NCI-H1436 (cell line): Measurements from ENCODE around the gene GPR137.

Experiments used
- DNase-seq: peaks from one replicate; lab custom pipeline; 2025; lab: John Stamatoyannopoulos, UW

GPR137 gene

DNA sequence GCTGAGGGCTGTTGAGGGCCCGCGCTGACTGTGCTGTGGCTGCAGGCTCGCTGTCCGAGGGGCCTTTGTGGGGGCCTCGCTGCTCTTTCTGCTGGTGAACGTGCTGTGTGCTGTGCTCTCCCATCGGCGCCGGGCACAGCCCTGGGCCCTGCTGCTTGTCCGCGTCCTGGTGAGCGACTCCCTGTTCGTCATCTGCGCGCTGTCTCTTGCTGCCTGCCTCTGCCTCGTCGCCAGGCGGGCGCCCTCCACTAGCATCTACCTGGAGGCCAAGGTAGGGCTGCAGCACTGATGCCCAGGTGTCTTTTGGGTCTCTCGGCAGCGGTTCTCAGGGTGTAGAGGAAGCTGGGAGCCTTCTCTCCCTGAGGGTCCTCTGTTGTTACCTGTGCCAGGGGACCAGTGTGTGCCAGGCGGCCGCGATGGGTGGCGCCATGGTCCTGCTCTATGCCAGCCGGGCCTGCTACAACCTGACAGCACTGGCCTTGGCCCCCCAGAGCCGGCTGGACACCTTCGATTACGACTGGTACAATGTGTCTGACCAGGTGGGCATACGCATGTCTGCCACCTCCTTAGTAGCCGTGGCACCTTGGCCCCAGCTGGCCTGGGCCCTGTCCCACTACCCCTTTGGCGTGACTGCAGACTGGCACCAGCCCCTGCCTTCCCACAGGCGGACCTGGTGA lies 2.2 kb downstream of the GPR137 start:
- no peak for DNase-seq

DNA sequence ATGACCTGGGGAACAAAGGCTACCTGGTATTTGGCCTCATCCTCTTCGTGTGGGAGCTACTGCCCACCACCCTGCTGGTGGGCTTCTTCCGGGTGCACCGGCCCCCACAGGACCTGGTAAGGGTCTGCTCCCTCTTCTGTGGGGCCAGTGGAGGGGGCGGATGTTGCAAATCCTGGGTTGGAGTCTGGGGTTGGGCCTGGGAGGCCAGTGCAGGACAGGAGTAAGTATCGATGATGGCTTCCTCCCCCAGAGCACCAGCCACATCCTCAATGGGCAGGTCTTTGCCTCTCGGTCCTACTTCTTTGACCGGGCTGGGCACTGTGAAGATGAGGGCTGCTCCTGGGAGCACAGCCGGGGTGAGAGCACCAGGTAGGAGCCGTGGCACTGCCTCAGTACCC lies 2.7 kb downstream of the GPR137 start:
- no peak for DNase-seq

DNA sequence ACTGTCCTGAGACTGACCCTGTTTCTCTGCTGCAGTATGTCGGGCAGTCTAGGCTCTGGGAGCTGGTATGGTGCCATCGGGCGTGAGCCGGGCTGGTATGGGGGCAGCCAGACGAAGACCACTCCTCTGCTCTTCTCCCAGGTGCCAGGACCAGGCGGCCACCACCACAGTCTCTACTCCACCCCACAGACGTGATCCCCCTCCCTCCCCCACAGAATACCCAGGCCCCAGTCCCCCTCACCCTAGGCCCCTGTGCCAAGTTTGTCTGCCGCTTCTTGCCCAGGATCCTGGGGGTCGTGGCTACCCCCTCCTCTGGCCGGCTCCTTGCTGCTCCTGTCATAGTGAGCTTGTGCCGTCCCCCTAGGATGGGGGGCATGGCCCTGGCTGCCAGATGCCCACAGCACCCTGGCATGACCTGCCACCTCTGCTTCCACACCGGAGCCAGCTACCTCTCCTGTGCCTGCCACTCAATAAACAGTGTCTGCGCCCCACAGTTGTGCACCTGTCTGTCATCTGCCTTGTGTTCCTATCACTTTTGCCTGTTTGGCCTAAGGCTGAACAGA lies 3.4 kb downstream of the GPR137 start:
- no peak for DNase-seq

DNA sequence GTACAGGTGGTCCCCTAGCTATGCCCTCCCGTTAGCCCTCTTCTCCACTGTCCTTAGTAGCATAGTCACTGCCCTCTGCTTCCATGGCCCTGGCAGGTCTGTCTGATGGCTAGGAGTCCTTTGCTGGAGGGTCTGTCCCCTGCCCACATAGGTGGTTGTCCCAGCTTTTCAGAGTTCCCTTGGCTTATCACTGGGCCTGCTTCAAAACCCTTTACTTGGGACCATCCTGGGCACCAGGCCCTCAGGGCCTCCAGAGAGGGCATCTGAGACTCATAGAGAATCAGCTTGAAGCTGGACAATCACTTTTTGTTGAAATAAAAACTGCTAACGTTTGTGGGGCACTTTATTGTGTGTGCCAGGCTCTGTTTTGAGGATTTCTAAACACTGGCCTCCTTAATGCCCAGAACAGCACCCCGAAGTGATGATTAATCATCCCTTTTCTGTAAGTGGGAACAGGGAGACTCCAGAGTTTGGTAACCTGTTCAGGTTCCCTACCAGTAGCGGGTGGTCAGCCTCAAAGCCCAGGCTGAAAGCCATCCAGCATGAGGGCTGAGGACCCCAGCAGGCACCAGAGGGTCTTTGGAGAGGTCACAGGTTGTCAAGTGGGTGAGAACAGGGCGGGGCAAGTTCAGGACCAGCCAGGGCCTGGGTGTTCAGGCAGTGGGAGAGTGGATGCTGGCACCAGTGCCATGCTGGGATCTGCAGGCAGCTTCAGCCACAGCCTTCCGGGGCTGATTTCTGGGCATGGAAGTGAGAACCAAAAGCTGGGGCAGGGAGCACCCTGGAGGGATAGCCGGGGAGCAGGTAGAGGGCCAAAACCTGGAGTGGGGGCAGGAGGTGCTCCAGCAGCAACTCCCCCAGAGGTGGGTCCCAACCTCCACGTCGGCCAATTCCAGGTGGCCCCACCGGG lies 5.0 kb downstream of the GPR137 start:
- DNase-seq, result no peak

DNA sequence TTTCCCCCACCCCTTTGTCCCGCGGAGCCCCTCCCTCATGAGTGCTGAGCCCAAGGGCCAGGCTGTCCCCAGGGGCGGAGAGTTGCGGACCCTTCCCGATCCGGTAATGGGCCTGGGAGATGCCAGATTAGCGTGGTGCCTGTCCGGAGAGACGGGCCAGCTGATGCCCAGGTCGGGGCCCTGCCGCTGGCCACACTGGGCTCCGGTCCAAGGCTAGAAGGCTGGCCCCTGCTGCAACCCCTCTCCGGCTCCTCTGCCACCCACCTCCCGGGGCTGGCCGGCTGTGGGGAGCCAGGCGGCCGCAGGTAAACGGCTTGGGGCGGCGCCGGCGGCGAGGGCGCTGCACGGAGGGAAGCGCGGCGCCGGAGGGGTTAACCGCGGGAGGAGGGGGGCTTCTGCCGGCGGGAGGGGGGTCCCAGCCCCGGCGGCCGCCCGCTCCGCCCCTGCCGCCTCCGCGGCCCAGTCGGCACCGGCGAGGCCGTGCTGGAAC lies 5.7 kb downstream of the GPR137 start, which contains the start of gene KCNK4:
Gene KCNK4 (plus strand): TSS at position 41 of the 490 bp plus-strand sequence. CDS start 1,717 bp downstream, outside the sequence.
- no peak for DNase-seq

DNA sequence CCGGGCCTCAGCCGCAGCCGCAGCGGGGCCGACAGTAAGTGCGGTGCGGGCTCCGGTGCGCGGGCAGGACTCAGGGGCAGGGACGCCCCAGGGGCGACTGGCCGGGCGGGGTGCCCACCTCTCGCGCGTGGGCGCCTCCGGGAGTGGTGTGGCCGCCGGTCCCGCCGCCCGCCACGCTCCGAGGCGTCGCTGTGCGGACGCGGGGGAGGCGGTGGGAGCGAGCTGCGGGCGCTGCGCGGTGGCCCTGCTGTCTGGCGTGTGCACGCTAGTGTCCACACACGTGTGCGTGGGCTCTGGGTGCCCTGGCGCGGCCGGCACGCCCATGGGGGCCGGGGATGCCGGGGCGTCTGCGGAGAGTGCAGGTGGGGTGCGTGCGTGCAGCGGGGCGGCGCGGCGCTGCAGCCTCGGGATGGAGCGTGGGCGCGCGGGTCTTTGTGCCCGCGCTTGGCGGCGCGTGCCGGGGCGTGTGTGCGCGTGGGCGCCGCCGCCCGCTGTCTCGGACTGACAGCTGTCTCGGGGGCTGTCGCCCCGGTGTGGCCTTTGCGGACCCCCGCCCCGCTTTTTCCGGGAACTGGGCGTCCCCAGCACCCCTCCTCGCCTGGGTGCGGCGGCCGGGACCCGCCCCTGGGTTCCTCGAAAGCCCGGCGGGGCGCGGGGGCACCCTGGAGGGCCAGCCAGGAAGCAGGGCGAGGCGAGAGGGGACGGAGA lies 6.3 kb downstream of the GPR137 start:
- no peak for DNase-seq

DNA sequence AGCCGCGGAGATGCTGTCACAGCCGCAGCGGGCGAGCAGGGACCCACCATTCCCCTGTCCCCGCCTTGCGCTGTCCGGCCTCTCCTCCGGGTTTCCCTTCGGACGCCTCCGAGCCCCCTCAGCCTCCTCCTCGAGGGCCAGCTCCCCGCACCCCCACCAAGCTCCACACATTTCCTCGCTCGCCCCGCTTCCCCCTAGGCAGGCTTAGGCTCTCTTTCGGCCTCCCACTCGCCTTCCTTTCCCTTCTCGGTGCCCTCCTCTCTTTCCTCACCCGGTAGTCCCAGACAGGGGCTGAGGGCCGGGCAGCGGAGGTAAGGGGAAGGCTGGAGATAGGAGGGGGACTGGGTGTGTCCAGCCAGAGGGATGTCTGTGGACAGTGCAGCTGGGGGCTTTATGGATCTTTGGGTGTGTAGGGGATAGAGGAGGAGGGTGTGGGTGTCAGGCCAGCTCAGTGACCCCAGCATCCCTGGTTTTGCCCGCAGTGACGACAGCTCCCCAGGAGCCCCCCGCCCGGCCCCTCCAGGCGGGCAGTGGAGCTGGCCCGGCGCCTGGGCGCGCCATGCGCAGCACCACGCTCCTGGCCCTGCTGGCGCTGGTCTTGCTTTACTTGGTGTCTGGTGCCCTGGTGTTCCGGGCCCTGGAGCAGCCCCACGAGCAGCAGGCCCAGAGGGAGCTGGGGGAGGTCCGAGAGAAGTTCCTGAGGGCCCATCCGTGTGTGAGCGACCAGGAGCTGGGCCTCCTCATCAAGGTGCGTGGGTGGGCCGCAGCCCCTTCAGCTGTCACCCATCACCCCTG lies 7.0 kb downstream of the GPR137 start:
- DNase-seq, result no peak

DNA sequence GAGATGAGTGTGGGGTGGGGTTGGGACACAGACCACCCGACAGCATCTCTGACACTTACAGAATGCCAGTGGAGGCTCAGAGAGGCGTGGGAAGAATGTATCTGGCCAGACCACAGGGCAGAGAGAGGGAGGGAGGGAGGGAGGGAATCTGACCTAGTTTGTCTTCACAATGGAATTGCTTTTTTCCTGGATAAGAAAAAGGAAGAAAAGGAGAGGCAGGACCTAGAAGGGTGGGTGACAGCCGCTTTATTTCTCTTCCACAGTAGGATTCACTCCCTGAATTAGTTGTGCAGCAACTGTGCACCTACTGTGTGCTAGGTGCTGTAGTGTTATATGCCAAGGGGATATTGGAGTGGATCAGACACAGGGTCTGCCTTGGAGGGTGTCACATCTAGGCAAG lies 9.1 kb downstream of the GPR137 start:
- no peak for DNase-seq

DNA sequence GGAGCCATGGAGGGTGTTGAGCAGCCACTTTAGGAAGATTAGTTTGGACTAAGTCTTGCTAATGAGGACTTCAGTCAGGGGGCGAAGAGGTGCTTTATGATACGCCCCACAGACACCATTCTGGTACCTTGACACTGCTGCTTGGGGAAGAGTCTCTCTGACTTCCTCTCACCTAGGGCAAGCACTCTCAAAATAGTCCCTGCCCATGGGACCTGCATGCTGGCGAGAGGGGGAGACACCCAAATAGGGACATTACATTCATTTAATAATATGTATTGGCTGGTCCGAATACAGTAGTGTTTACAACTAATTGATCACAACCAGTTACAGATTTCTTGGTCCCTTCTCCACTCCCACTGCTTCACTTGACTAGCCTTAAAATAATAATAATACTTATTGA lies 10.1 kb downstream of the GPR137 start:
- DNase-seq, result no peak

DNA sequence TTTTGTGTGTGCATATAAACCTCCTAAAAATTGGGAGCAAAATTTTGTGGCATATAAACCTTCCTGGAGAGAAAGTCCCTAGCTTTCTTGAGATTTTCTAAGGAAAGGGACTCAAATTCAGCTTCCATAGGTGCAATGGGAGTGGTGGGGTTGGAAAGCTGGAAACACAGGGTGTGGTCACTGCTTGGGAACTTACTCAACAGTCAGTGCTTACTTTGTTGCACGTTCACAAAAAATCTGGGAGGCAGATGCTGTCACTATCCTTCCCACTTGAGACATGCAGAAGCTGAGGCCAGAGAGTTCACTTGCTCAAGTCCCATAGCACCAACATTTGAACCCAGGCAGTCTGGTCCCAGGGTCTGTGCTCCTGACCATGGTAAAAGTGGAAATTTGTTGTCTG lies 10.6 kb downstream of the GPR137 start:
- no peak for DNase-seq

DNA sequence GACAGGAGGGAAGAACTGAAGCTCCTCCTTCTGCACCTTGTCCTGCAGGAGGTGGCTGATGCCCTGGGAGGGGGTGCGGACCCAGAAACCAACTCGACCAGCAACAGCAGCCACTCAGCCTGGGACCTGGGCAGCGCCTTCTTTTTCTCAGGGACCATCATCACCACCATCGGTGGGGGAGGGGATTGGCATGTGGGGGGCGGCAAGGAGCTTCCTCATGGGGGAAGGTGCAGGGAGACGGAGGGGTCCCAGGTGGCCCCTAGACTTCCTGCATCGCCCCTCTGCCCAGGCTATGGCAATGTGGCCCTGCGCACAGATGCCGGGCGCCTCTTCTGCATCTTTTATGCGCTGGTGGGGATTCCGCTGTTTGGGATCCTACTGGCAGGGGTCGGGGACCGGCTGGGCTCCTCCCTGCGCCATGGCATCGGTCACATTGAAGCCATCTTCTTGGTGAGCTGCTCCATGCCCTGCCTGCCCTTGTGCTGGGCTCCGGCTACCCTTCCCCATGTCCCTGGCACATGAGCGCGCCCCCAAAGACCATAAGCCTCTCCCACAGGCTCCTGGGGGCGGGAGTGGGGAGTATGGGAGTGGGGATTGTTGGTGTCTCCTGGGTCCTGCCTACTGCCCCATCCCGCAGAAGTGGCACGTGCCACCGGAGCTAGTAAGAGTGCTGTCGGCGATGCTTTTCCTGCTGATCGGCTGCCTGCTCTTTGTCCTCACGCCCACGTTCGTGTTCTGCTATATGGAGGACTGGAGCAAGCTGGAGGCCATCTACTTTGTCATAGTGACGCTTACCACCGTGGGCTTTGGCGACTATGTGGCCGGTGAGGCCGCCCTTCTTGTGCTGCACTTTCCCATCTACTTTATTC lies 11.4 kb downstream of the GPR137 start:
- no peak for DNase-seq

DNA sequence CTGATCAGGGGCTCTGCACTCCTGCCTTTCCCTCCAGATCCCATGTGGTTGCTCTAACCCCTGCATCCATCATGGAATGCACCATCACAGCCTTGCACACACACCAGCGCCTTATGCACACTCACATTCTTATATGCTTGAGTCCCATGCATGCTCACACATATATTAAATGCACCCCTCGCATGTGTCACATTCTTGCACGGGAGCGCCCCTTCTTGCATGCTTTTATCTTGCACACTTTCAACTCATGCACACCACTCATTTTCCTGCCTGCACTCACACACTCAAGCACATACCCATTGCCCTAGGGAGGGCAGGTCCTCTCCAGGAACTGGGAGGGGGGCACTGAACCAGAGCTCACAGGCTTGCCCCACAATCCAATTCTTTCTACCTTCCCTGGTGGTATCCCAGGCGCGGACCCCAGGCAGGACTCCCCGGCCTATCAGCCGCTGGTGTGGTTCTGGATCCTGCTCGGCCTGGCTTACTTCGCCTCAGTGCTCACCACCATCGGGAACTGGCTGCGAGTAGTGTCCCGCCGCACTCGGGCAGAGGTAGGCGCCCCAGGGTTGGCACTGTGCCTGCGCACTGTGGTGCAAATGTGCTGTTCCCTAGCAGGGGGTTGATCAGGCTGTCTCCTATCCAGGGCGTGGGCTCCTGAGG lies 12.2 kb downstream of the GPR137 start:
- DNase-seq, result no peak

DNA sequence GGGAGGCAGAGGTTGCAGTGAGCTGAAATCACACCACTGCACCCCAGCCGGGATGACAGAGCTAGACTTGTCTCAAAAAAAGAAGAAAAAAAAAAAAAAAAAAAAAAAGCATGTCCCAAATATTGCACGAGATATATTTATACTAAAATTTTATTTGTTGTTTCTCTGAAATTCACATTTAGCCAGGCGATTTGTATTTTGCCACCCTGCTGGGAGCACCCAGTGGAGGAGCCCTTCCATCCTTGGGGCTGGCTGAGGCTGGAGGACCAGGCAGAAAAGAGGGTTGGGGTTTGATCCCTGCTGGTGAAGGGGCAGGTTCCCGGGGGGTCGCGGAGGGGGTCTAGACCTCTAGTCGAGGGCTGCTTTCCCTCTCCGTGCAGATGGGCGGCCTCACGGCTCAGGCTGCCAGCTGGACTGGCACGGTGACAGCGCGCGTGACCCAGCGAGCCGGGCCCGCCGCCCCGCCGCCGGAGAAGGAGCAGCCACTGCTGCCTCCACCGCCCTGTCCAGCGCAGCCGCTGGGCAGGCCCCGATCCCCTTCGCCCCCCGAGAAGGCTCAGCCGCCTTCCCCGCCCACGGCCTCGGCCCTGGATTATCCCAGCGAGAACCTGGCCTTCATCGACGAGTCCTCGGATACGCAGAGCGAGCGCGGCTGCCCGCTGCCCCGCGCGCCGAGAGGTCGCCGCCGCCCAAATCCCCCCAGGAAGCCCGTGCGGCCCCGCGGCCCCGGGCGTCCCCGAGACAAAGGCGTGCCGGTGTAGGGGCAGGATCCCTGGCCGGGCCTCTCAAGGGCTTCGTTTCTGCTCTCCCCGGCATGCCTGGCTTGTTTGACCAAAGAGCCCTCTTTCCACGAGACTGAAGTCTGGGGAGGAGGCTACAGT lies 13.6 kb downstream of the GPR137 start:
- DNase-seq, result no peak

DNA sequence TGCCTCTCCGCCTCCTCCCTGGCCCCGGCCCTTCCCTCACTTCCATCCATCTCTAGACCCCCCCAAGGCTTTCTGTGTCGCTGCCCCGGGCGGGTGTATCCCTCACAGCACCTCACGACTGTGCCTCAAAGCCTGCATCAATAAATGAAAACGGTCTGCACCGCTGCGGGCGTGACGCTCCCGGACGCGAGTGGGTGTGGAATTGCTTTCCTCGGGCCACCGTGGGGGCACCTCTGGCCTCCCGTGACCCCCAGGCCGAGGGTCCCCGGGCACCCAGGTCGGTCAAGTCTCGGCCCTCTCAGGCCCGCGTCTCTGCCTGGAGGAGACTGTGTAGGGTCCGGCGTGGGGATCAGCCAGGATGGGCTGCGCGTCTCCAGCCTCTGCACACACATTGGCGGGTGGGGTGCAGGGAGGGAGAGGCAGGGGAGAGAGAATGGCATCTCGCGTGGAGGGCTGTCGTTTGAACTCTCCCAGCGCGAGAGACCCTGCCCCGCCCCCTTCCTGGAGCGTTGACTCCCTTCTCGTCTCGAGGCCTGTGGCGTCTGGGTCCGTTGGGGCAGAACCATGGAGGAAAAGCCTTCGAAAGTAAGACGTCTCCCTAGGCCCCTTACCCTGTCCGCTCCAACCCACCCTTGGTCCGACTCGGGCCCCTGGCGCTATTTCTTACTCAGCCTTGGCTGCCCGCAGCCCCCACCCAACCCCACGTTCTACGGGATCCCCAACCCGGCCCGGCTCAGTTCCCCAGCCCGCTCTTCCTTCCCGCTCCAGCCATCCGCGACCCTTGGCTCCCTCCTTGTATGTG lies 14.4 kb downstream of the GPR137 start, which contains the start of gene CATSPERZ:
Gene CATSPERZ (plus strand): TSS at position 512 of the 802 bp plus-strand sequence. CDS start 53 bp downstream, at position 565.
- no peak for DNase-seq

DNA sequence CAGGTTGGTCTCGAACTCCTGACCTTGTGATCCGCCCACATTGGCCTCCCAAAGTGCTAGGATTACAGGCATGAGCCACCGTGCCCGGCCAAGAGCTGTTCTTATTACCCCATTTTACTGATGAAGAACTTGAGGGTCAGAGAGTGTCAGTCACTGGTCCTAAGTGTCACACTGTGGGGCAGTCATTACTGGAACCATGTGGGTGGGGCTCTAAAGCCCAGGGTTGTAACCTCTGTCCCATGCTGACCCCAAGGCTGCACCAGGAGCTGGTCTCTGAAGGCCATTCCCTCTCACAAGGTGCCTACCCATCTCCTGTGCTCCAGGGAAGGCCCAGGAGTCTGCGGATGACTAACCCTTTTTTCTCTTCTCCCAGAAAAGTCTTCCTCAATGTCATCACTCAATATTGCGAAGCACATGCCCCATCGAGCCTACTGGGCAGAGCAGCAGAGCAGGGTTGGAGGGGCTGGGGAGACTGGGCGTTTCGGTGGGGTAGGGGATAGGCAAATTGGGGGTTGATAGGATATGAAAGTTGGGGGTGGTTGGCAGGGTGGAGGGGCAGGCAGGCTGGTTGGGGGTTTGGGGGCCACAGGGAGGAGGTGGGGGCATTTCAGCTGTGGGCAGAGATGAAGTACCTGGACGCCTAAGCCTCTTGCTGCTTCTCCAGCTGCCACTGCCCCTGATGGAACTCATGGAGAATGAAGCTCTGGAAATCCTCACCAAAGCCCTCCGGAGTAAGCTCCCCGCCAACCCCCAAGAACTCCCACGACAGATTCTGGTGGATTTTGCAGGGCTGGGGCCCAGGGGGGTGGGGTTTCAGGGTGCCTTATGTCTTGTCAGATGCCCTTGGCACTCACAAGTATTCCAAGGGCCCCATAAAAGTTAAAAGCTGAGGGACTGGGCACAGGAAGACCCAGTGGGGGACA lies 17.7 kb downstream of the GPR137 start:
- DNase-seq, result no peak

DNA sequence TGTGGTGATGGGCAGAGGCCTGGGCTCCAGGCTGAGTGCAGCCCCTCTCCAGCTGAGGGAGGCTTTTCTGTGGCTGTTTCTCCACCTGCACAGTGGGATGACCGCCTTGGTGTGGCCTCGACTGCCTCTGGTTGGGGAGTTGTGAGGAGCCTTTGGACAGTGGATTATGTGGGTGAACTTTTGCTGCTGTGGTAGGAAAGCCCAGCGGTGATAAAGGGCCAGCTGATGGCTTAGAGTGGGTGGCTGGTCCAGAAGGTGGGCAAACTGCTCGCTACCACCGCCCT lies 18.3 kb downstream of the GPR137 start:
- DNase-seq, result no peak
